Endothelial cell of umbilical vein (primary cell): ENCODE measurements around the gene HPRT1. TPM values are rescaled to one million over a fixed set of nuclear protein-coding genes. Genes with fewer than 3 reads are reported as not detected.

Experiments used
- BruUV-seq: library from RNA; stranded (reverse); fragments of 400-500 nt; replicated peaks from 2 replicates; lab custom pipeline; 2021; lab: Mats Ljungman, UMichigan
- CTCF ChIA-PET: fragments of 300-600, 350-600 bp; sonication (Branson Sonifier 250); formaldehyde crosslinking; loops from one replicate; lab custom pipeline; 2021; ENCODE audit warnings: antibody characterized with exemption, inconsistent platforms; lab: Charles Lee
- POLR2A ChIA-PET: fragments of 300-600, 350-600 bp; sonication (Branson Sonifier 250); formaldehyde crosslinking; loops from one replicate; lab custom pipeline; 2021; ENCODE audit warnings: antibody characterized with exemption, inconsistent platforms; lab: Charles Lee
- DNase-seq: peaks from one replicate; pipeline ENCODE4 v3.0.0-alpha.2; 2011; ENCODE audit warnings: low read depth, low spot score
- FAIRE-seq: peaks from 2 replicates; lab custom pipeline; 2011; peaks lifted over from hg19 to GRCh38; lab: Jason Lieb, UNC
- H2AFZ ChIP-seq: 2 replicates; pipeline ENCODE4 v1.6.0; 2012; ENCODE audit warnings: low read depth, low read length, control low read depth, inconsistent platforms
- H3K27ac ChIP-seq: 2 replicates; pipeline ENCODE4 v1.5.1; 2011; ENCODE audit warnings: low read depth, mild to moderate bottlenecking, control low read depth, low read length, moderate library complexity; ENCODE audit not compliant: insufficient read depth
- H3K27me3 ChIP-seq, 2 experiments: 2 replicates each; pipeline versions ENCODE4 v1.6.0 to v1.6.1; 2011; ENCODE audit warnings: low read length in 2 of 2, mixed read lengths in 1 of 2; ENCODE audit not compliant: control insufficient read depth in 2 of 2, insufficient read depth in 2 of 2
- H3K36me3 ChIP-seq, 2 experiments: 2 replicates in 1 of 2; 3 replicates in 1 of 2; pipeline ENCODE4 v1.5.1; 2011; ENCODE audit warnings: low read length in 2 of 2, mild to moderate bottlenecking in 1 of 2, moderate library complexity in 1 of 2; ENCODE audit not compliant: control insufficient read depth in 2 of 2, insufficient read depth in 2 of 2; ENCODE audit errors: extremely low read depth in 1 of 2
- H3K4me1 ChIP-seq: 3 replicates; pipeline ENCODE4 v1.5.1; 2011; ENCODE audit warnings: mild to moderate bottlenecking, low read length; ENCODE audit not compliant: control insufficient read depth, insufficient read depth; ENCODE audit errors: extremely low read depth
- H3K4me2 ChIP-seq: 2 replicates; pipeline ENCODE4 v1.6.1; 2011; ENCODE audit warnings: low read length, control low read depth, mixed read lengths; ENCODE audit not compliant: insufficient read depth
- H3K4me3 ChIP-seq, 3 experiments: fragments of 200-600 bp in 1 of 3; sonication (generic), shearing (Covaris generic) in 1 of 3; replicated peaks in 1 of 3; 2 replicates each; pipeline ENCODE4 v1.5.1; 2011 to 2016; ENCODE audit warnings: control low read depth in 3 of 3, low read length in 3 of 3, mild to moderate bottlenecking in 2 of 3, inconsistent platforms in 1 of 3, low read depth in 1 of 3, moderate library complexity in 1 of 3; ENCODE audit not compliant: insufficient read depth in 1 of 3
- H3K79me2 ChIP-seq: 2 replicates; pipeline ENCODE4 v1.6.0; 2012; ENCODE audit warnings: low read length, inconsistent platforms; ENCODE audit not compliant: control insufficient read depth, insufficient read depth
- H3K9ac ChIP-seq: replicated peaks from 2 replicates; pipeline ENCODE3; 2011; ENCODE audit warnings: low read length, control low read depth; ENCODE audit not compliant: insufficient read depth; ENCODE audit errors: extremely low read depth
- H3K9me1 ChIP-seq: replicated peaks from 3 replicates; pipeline ENCODE4 v1.6.0; 2011; ENCODE audit warnings: mild to moderate bottlenecking, low read length; ENCODE audit not compliant: control insufficient read depth, insufficient read depth; ENCODE audit errors: extremely low read depth
- H3K9me3 ChIP-seq: replicated peaks from 2 replicates; pipeline ENCODE4 v1.5.1; 2012; ENCODE audit warnings: low read length, inconsistent platforms; ENCODE audit not compliant: control insufficient read depth, insufficient read depth
- H4K20me1 ChIP-seq: replicated peaks from 2 replicates; pipeline ENCODE3; 2011; ENCODE audit warnings: mild to moderate bottlenecking, low read length; ENCODE audit not compliant: control insufficient read depth, insufficient read depth; ENCODE audit errors: extremely low read depth
- CTCF ChIP-seq, 2 donors: IDR thresholded peaks; 1 replicate in 1 of 2; 2 replicates in 1 of 2; pipeline ENCODE4 v1.5.1; 2011; ENCODE audit warnings: low read length in 2 of 2, mild to moderate bottlenecking in 2 of 2, moderate library complexity in 2 of 2, control low read depth in 1 of 2, inconsistent platforms in 1 of 2, low read depth in 1 of 2; ENCODE audit not compliant: insufficient read depth in 1 of 2; ENCODE audit errors: extremely low read depth in 1 of 2
- EZH2 ChIP-seq: IDR thresholded peaks from 2 replicates; pipeline ENCODE4 v1.6.1; 2012; ENCODE audit warnings: borderline replicate concordance, low read depth, mild to moderate bottlenecking, moderate library complexity, low read length, inconsistent platforms; ENCODE audit not compliant: severe bottlenecking
- FOS ChIP-seq: IDR thresholded peaks from 2 replicates; pipeline ENCODE4 v1.6.1; 2011; ENCODE audit warnings: mild to moderate bottlenecking, low read length, moderate library complexity, borderline replicate concordance; ENCODE audit not compliant: insufficient read depth
- GATA2 ChIP-seq: IDR thresholded peaks from 2 replicates; pipeline ENCODE4 v1.7.0; 2011; ENCODE audit warnings: low read depth, mild to moderate bottlenecking, moderate library complexity, mixed read lengths, low read length; ENCODE audit not compliant: insufficient read length, insufficient read depth
- JUN ChIP-seq: IDR thresholded peaks from 2 replicates; pipeline ENCODE4 v1.6.1; 2011; ENCODE audit warnings: borderline replicate concordance, low read depth; ENCODE audit not compliant: insufficient read length, insufficient read depth
- MAX ChIP-seq: IDR thresholded peaks from 2 replicates; pipeline ENCODE4 v1.6.1; 2011; ENCODE audit not compliant: insufficient read depth, insufficient read length
- MYC ChIP-seq: IDR thresholded peaks from one replicate; pipeline ENCODE4 v1.6.1; 2011; ENCODE audit warnings: mild to moderate bottlenecking, low read depth, low read length
- POLR2A ChIP-seq: IDR thresholded peaks from 2 replicates; pipeline ENCODE4 v1.6.1; 2012; ENCODE audit warnings: low read depth, mild to moderate bottlenecking, control low read depth, low read length
- POLR2AphosphoS5 ChIP-seq: IDR thresholded peaks from 2 replicates; pipeline ENCODE4 v1.6.1; 2012; ENCODE audit warnings: low read depth, mild to moderate bottlenecking, control low read depth, low read length, moderate library complexity; ENCODE audit not compliant: insufficient read depth
- dilution Hi-C: fragments of 300-500 bp; cut with MboI; formaldehyde crosslinking; loops from one replicate; pipeline ENCODE4 v1.15.0; 2019; ENCODE audit warnings: low sequenced_read_pairs; ENCODE audit not compliant: extremely low pct_ligation_motif_present
- intact Hi-C: fragments of 100-400 bp; cut with micrococcal nuclease; formaldehyde crosslinking; loops from one replicate; pipeline ENCODE4 v1.10.0; 2022
- polyA plus RNA-seq, 4 experiments: library from polyadenylated mRNA; depleted of rRNA in 3 of 4; stranded (reverse) in 3 of 4; unstranded in 1 of 4; fragments of >200 nt; gene quantifications; 2 replicates each; pipeline versions ENCODE4 v1.2.1 to v1.2.3, GENCODE V29; 2011 to 2012; ENCODE audit warnings: missing spikeins in 1 of 4
- total RNA-seq: library from RNA; stranded (reverse); gene quantifications from 2 replicates; pipeline ENCODE4 v1.2.3, GENCODE V29; 2021

HPRT1 gene
- total and polyA plus RNA-seq, 2 donors (not counting 3 experiments of a cell fraction or from before 2014, with no cell fraction given): 19.2 to 51.0 TPM

GRCh38 chrX:134481339-134481738, 21.4 kb downstream of the HPRT1 start:
- Histone ChIP-seq H3K27me3 (no peaks in the 10 kb centered on the region), H3K4me3 (no peak overlapping the region), H3K79me2 (no peaks in the 10 kb centered on the region), H2AFZ (no peak overlapping the region), H3K27ac (no peak overlapping the region), H3K9ac (no peak overlapping the region), H3K9me1 (no peaks in the 10 kb centered on the region), H3K4me1 (no peaks in the 10 kb centered on the region), H3K36me3 (peaks cover 0 to 3% of the 10 kb centered on the region in 2 experiments), H3K9me3 (no peaks in the 10 kb centered on the region), H3K4me2 (no peak overlapping the region), H4K20me1 (no peaks in the 10 kb centered on the region)
- ChIA-PET CTCF (interaction anchor here (1.1 kb wide), 1 partner anchor 40 kb away, joined by 3 read pairs; no protein-coding TSS in a partner anchor), POLR2A (no interaction called here)
- intact Hi-C loops (loop anchor here (5.0 kb wide), 1 partner anchor 59 kb away; no protein-coding TSS in a partner anchor), dilution Hi-C loops (no loop called here)
- BruUV-seq: no TSS peak
- TF ChIP-seq EZH2 (no peak), POLR2AphosphoS5 (no peak)
- DNase-seq (no peak), FAIRE-seq (no peak)

DNA sequence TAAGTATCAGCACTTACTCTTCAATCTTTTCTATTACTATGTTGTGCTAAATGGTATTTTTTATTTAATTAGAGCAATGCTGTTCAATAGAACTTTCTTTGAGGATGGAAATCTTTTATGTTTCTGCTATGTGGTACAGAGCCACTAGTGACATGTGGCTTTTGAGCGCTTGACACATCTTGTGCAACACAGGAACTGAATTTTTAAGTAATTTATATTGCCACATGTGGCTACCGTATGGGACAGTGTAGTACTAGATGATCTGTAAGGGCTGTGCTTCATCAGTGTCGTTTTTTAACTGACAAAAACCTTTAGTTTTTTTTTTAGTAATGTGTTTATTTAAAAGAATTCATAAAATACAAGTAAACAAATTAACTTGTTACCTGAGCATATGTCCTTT, 22.4 kb downstream of the HPRT1 start:
- dilution Hi-C loops: no loop called here
- TF ChIP-seq MYC (no peak), CTCF (IDR thresholded peaks at IDR 0.05; ENCODE audit: extremely low read depth in 1 of 2, insufficient read depth in 1 of 2, low read depth in 1 of 2, low read length in 2 of 2) (no peak), FOS (no peak), JUN (no peak), POLR2AphosphoS5 (no peak), GATA2 (no peak), EZH2 (no peak), MAX (no peak), POLR2A (no peak)
- Histone ChIP-seq H3K4me2 (no peak overlapping the region), H3K27me3 (no peaks in the 10 kb centered on the region), H3K9me1 (no peaks in the 10 kb centered on the region), H3K9me3 (no peaks in the 10 kb centered on the region), H3K4me3 (no peak overlapping the region), H3K36me3 (peaks cover 0 to 3% of the 10 kb centered on the region in 2 experiments), H3K4me1 (no peaks in the 10 kb centered on the region), H3K79me2 (no peaks in the 10 kb centered on the region), H3K9ac (no peak overlapping the region), H2AFZ (no peak overlapping the region), H4K20me1 (no peaks in the 10 kb centered on the region), H3K27ac (no peak overlapping the region)
- no TSS peak for BruUV-seq
- CTCF ChIA-PET: no interaction called here
- DNase-seq (no peak), FAIRE-seq (no peak)
- intact Hi-C loops: loop anchor here (5.0 kb wide), 1 partner anchor 60 kb away; no protein-coding TSS in a partner anchor
- POLR2A ChIA-PET: no interaction called here
